Aorta (tissue), 5 donors: ENCODE results near the gene GPR65. TPM values are rescaled to one million over a fixed set of nuclear protein-coding genes. Genes with fewer than 3 reads are reported as not detected.

Experiments
- ATAC-seq: fragments of 200-7000 bp; cut with Tn5 transposase; one replicate; pipeline ENCODE4 v1.9.1; 2022; ENCODE audit warnings: moderate library complexity; ENCODE audit not compliant: low FRiP score
- DNase-seq, 2 donors: peaks; one replicate each; pipeline ENCODE4 v3.0.0-alpha.2; 2020
- H3K27ac ChIP-seq, 2 donors: one replicate each; pipeline ENCODE4 v1.5.1; 2013; ENCODE audit warnings: low read length in 2 of 2, mild to moderate bottlenecking in 2 of 2, moderate library complexity in 2 of 2, control low read depth in 1 of 2, inconsistent platforms in 1 of 2, low read depth in 1 of 2
- H3K27me3 ChIP-seq, 2 donors: one replicate each; pipeline ENCODE4 v1.6.1; 2013; ENCODE audit warnings: control low read depth in 1 of 2, low read length in 1 of 2, mild to moderate bottlenecking in 1 of 2, moderate library complexity in 1 of 2; ENCODE audit not compliant: insufficient read depth in 2 of 2, control insufficient read depth in 1 of 2
- H3K36me3 ChIP-seq, 2 donors: one replicate each; pipeline ENCODE4 v1.6.1; 2013; ENCODE audit warnings: control low read depth in 1 of 2, low read length in 1 of 2, mild to moderate bottlenecking in 1 of 2; ENCODE audit not compliant: insufficient read depth in 2 of 2, control insufficient read depth in 1 of 2
- H3K4me1 ChIP-seq, 2 donors: one replicate each; pipeline ENCODE4 v1.6.1; 2013; ENCODE audit warnings: low read length in 2 of 2, control low read depth in 1 of 2, mild to moderate bottlenecking in 1 of 2, moderate library complexity in 1 of 2; ENCODE audit not compliant: insufficient read depth in 2 of 2, control insufficient read depth in 1 of 2
- H3K4me3 ChIP-seq, 2 donors: one replicate each; pipeline ENCODE4 v1.5.1; 2013; ENCODE audit warnings: low read length in 2 of 2, control low read depth in 1 of 2, mild to moderate bottlenecking in 1 of 2
- H3K9me3 ChIP-seq: one replicate; pipeline ENCODE4 v1.6.1; 2013; ENCODE audit warnings: mild to moderate bottlenecking, low read length; ENCODE audit not compliant: control insufficient read depth
- WGBS, 2 donors: extraction: QIAGEN DNeasy Blood & Tissue Kit; methylation state at CpG; one replicate each; pipeline ENCODE4 v1.1.7; 2013; 5-methylcytosine and 5-hydroxymethylcytosine counted together
- intact Hi-C, 2 donors: fragments of 100-400 bp; cut with DNase I; formaldehyde crosslinking; loops; one replicate each; pipeline versions ENCODE4 v1.14.2 to v1.15.0; 2022
- polyA plus RNA-seq, 2 donors: library from polyadenylated mRNA; stranded (reverse); fragments of 200-250 nt; gene quantifications; one replicate each; pipeline ENCODE4 v1.2.3, GENCODE V29; 2013
- total RNA-seq, 2 donors: library from RNA; stranded (reverse); fragmentation: NEBNext Ultra II Directional; extraction: Animal tissue kit (Norgen Biotek cat#: 25700); gene quantifications; one replicate each; pipeline ENCODE4 v1.2.1, GENCODE V29; 2021
- donor health status: healthy with polysubstance abuse.
- donor health status: Bipolar disorder and iron deficiency.
- donor health status: DM: no; HTN: no; CAD: no.
- donor health status: DM: no; HTN: no; CAD: no.
- donor health status: DM: yes; HTN: yes; CAD: no.

The GPR65 gene
- total and polyA plus RNA-seq, 4 donors: 0.28 to 3.9 (median 2.3) TPM

- no peak overlapping the region for H3K27ac ChIP-seq
- no peaks in the 10 kb centered on the region for H3K9me3 ChIP-seq
- H3K4me1 ChIP-seq: no peaks in the 10 kb centered on the region
- no peak overlapping the region for H3K4me3 ChIP-seq
- ATAC-seq (no peak), DNase-seq (no peak)
- H3K36me3 ChIP-seq: no peaks in the 10 kb centered on the region
- intact Hi-C loops: no loop called here
- 75 to 80% methylated on average over 3 of the region's 3 CpGs for WGBS, 2 donors
- H3K27me3 ChIP-seq: no peaks in the 10 kb centered on the region
Measured at GRCh38 chr14:88060576-88060975, 55.6 kb downstream of the GPR65 start.

- H3K27ac ChIP-seq: no peak overlapping the region
- no peaks in the 10 kb centered on the region for H3K9me3 ChIP-seq
- H3K4me3 ChIP-seq: no peak overlapping the region
- no peaks in the 10 kb centered on the region for H3K36me3 ChIP-seq
- no peak for ATAC-seq
- 70% methylated on average over 2 of the region's 2 CpGs for WGBS, 2 donors
- no peaks in the 10 kb centered on the region for H3K4me1 ChIP-seq
- DNase-seq: no peak
- no peaks in the 10 kb centered on the region for H3K27me3 ChIP-seq
- intact Hi-C loops: no loop called here
Measured at GRCh38 chr14:88063811-88064210, 58.9 kb downstream of the GPR65 start.

Other genes starting within 250 kb of the GPR65 start
- 10 to 100 TPM; 22.5 to 26.6 TPM for gene GALC, start 12.0 kb upstream of the GPR65 start, total RNA-seq
- 10 to 100 TPM in 1 of 2 donors, 1 to 10 TPM in 1; 7.1 to 10.9 TPM for gene GALC, start 12.0 kb upstream of the GPR65 start, polyA plus RNA-seq